Astrocyte of the cerebellum (primary cell): ENCODE results near the gene KRT6C.
"Not testable (repeated sequence)": the region's sequence is repeated elsewhere in the genome, so short reads cannot be mapped to it uniquely, and the experiment has no call there.

ENCODE experiments used
- DNase-seq: peaks from one replicate; pipeline ENCODE4 v3.0.0-alpha.2; 2011; ENCODE audit warnings: low read depth
- H3K4me3 ChIP-seq: 2 replicates; pipeline ENCODE4 v1.5.1; 2011; ENCODE audit warnings: mild to moderate bottlenecking, low read depth, low read length, moderate library complexity
- in situ Hi-C: cut with HindIII; loops from 2 replicates; pipeline ENCODE4 v1.10.0; 2017; ENCODE audit warnings: low sequenced_read_pairs
- TF ChIP-seq, protein P1 (sequence below): IDR thresholded peaks from 2 replicates; pipeline ENCODE4 v1.5.1; 2012; ENCODE audit warnings: low read length, low read depth, moderate library complexity, mild to moderate bottlenecking; ENCODE audit errors: missing control alignments

The KRT6C gene

GRCh38 chr12:52513736-52514135, 40.1 kb upstream of the KRT6C start:
- in situ Hi-C loops, result no loop called here
- TF ChIP-seq, protein P1, sequence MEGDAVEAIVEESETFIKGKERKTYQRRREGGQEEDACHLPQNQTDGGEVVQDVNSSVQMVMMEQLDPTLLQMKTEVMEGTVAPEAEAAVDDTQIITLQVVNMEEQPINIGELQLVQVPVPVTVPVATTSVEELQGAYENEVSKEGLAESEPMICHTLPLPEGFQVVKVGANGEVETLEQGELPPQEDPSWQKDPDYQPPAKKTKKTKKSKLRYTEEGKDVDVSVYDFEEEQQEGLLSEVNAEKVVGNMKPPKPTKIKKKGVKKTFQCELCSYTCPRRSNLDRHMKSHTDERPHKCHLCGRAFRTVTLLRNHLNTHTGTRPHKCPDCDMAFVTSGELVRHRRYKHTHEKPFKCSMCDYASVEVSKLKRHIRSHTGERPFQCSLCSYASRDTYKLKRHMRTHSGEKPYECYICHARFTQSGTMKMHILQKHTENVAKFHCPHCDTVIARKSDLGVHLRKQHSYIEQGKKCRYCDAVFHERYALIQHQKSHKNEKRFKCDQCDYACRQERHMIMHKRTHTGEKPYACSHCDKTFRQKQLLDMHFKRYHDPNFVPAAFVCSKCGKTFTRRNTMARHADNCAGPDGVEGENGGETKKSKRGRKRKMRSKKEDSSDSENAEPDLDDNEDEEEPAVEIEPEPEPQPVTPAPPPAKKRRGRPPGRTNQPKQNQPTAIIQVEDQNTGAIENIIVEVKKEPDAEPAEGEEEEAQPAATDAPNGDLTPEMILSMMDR, result no peak
- H3K4me3 ChIP-seq, result no peak overlapping the region
- DNase-seq, result no peak

DNA sequence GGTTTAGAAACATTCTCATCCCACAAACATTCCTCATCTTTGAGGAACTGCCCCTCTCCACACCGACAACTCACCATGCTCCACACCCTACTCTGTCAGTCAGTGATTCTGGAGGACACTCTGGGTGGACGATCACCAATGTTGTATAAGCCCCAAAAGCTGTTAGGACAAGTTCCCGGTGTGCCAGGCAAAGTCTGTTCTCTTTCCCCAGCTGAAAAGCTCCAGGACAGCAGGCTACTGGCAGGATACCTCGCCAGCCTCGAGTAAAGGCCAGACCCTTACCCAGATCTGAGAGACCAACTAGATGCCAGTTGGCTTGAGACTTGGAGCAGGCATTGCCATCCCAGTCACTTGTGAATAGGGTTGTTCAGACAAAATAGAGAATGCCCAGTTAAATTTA, 34.6 kb upstream of the KRT6C start:
- TF ChIP-seq, protein P1, result no peak
- DNase-seq, result no peak
- no peak overlapping the region for H3K4me3 ChIP-seq
- in situ Hi-C loops, result no loop called here

DNA sequence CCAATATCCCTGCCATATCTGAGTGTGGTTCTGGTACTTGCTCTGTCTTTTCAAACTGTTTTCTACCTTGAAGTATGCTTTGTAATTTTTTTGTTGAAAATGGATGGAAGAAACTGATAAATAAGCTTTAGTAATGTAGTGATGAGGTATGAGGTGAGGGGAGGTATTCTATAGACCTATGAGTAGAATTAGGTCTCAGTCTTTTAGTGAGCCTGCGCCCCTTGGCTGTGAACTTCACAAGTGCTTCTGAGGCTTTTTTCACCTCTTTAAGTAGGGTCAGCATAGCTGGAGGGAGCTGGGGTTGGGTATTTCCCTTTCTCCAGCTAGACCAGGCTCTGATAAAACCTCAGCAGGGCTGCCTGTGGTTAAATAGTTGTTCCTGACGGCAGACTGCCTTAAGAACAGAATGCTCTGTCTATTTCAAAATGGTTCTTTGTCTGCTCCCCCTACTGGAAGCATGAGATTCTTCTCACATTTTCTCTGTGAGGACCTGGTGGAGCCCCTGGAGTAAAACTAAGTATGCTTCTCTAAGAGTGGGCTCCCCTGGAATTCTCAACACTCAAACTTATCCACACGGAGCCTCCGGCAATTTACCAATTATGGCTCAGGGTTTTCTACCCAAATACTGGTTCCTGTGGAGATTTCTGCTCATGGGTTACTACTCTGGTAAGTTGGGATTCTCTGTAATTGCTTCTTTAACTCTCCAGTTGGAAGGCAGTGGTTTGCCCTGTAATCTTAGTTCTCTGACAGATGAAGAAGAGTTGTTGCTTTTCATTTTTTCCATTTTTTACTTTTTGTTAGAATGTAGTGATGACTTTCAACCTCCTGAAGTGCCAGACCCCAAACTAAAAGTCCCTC, 33.5 kb upstream of the KRT6C start:
- in situ Hi-C loops, result no loop called here
- DNase-seq, result peak; percentile 73
- TF ChIP-seq, protein P1, result peak; percentile 72
- no peak overlapping the region for H3K4me3 ChIP-seq

GRCh38 chr12:52502877-52503276, 29.3 kb upstream of the KRT6C start:
- in situ Hi-C loops, result no loop called here
- no peak overlapping the region for H3K4me3 ChIP-seq
- TF ChIP-seq, protein P1, result no peak
- DNase-seq, result no peak

- TF ChIP-seq, protein P1, result no peak
- DNase-seq, result no peak
- in situ Hi-C loops, result no loop called here
- H3K4me3 ChIP-seq, result no peak overlapping the region
Observed at GRCh38 chr12:52501490-52501889, 27.9 kb upstream of the KRT6C start.

DNA sequence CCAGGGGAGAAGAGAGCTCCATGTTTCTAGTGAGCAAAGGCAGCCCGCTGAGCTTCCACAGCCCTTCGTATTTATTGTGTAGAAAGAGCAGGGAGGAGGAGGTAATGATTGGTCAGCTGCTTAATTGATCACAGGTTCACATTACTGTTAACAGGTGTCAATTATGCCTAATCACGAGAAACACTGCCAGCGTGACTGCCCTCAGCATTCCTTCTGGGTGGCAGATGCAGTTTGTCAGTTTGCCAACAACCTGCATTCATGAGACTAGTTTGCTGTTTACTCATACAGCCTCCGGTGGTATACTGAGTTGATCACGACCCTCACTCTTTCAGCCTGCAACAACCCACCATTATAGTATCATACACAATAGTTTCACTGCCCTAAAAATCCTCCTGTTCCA, 27.0 kb upstream of the KRT6C start:
- H3K4me3 ChIP-seq, in situ Hi-C loops, DNase-seq: not testable (repeated sequence)

- TF ChIP-seq, protein P1, result no peak
- DNase-seq, result no peak
- no peak overlapping the region for H3K4me3 ChIP-seq
- in situ Hi-C loops, result no loop called here
Observed at GRCh38 chr12:52499806-52500560, 26.4 kb upstream of the KRT6C start.
